Dermis microvascular lymphatic vessel endothelial cell (primary cell): ENCODE data around the gene MED12L. TPM values are rescaled to one million over a fixed set of nuclear protein-coding genes. Genes with fewer than 3 reads are reported as not detected.
A peak's percentile ranks its signal among the peaks of the same experiment; 100 is the strongest.
"Not testable (repeated sequence)": the region's sequence is repeated elsewhere in the genome, so short reads cannot be mapped to it uniquely, and the experiment has no call there.

Source experiments
- DNase-seq, 2 donors: peaks; one replicate each; pipeline versions ENCODE4 v3.0.0 to v3.0.0-alpha.2; 2010; ENCODE audit warnings: low read depth in 2 of 2
- total RNA-seq: library from RNA; depleted of rRNA; stranded (reverse); fragments of >200 nt; gene quantifications from 2 replicates; pipeline ENCODE4 v1.2.1, GENCODE V29; 2014

Gene MED12L
- total RNA-seq, 1 donor from 2014 or later = 0.13 TPM

DNA sequence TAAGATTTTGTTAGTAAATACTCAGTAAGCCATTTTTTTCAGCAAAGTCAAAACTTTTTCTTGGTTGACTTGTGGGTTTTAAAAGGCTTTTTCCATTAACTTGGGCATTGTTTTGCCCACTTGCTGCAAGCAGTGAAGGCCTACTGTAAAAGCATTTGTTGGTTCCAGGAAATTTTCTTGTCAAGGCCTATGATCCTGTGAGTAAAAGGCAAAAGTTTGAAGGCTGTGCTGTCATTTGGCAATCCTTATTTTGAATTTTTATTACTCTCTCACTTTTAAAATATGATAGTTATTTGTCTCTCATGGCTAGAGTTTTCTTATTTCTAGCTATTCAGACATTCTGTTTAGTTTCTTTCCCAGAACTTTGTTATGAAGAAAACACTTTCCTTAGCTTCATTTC is 286.1 kb downstream of the MED12L start:
- no peak for DNase-seq

DNA sequence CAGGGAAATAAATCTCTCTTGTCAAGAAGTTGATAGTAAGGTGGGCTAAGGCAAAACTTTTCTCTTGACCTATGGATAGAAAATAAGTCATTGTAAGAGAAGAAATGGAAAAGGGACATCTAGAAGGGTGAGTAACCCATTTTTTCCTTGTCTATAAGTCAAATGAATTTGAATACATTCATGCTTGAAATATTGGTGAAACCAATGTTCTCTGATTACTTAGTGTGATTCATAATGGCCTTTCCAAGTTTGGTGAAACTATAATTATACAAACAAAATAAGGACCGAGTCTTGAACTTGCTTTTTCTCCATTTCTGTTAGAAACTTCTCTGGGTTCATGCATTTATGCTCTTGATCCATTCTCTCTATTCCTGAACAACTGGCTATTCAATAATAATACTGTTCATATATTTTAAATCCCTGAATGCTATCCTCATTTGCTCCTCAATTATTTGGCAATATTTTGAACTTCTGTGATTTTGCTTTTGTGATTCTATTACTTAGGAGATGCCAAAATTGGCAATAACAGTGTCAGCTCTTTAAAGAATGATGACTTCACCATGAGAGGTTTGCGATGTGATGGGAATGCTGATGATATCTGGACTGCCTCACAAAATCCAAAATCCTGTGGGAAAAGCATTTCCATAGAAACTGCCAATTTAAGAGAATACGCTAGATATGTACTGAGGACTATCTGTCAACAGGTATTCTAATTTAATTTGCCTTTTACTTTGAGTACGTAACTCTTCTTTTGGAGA is 286.8 kb downstream of the MED12L start:
- DNase-seq = no peak

DNA sequence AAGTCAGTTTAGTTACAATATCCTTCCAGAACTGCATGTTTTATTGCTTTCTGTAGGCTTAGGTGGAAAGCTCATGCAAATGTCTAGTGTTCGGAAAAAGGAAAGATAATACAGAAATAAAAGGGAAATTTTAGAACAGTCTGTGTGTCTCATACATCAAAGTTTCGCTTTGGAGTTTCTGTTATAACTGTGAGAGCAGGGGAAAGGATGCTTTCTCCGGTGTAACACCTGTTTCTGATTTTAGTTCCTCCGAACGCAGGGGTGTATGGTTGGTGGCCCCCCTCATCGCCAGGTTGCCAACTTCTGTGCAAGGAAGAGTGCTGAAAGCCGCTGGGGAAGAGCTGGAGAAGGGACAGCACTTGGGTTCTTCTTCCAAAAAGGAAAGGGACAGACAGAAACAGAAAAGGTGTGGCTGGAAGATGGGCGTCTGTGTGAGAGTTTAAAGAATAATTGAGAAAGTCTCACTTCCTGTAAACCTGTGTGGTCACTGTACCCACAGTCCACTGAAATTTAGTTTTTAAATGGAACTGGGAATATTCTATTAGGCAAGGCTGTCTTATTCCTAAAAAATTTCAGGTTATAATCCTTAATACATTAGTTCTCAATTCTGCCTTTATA is 292.4 kb downstream of the MED12L start:
- no peak for DNase-seq

DNA sequence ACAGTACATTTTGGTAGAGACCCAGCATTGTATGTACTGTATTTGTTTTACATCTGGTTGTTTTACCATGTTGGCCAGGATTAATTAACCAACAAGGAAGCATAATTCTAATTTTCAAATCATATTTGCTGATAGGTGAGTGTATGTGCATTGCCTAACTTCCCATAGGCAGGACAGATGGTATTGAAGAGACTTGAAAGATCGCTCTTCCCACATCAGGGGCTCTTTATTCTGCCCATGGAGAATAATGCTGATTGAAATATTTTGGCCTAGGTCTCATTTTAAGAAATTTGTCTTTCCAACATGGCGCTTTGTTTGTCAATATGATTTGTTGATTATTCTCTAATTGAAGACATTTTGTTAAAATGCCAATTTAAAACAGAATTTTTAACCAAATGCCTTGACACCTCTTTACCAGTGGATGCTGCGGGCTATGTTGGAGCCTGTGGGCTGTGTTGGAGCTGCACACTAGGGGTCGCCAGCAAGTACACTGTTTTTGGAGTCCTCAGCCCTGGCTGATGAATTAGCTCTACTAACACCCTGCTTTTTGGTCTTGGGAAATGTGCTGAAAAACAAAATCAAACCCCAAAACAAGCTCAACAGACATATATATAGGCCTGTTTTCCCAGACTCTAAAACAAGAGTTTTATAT is 293.7 kb downstream of the MED12L start:
- DNase-seq = peak in 1 of 2 donors; percentile 8

DNA sequence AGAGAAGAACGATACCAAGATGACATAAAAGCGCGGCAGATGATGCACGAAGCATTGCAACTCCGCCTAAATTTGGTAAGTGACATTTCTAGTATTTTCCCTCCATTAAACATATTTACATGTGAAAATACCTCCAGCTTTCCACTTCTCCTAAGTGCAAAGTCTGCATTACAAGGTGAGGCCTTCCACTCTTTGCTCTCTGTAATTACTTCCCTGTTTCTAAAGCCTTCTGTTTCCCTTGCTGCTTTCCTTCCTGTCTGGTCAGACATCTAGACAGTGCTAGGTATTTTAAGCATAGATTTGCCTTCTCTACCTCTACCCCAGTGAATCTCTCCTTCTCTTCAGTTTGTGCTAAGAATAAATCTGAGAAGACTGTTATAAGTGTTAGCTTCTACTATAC is 297.2 kb downstream of the MED12L start:
- DNase-seq = no peak

DNA sequence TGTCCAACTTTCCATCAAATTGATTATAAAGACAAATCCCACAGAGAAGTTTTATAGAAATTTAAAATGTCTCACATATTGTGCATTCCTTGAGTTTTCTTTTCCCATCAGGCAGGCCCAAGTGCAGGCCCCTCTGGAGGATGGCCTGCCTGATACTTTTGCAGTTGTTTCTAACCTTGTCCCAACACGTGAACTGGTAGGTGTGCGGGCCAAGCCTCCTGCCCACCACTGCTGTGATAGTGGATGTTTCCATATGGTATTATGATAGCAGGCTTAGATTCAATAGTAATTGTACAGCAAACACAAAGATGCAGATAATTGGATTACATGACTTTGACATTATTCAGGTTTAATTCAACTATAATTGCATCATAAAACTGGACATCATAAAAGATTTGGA is 297.6 kb downstream of the MED12L start:
- DNase-seq = no peak

DNA sequence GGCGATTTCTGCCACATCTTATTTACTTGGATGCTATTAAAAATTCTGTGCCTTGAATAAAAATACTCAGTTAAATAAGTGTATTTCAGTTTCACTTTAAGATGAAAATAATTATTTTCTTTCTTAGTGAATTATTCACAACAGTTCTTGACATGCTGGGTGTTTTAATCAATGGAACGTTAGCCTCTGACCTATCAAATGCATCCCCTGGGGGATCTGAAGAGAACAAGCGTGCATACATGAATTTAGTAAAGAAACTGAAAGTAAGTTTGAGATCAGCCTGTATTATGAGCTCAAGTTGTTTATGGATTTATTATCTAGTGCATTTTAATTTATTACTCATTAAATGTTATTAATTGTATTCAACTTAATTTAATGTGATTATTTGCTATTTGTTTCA is 298.5 kb downstream of the MED12L start:
- DNase-seq = no peak

DNA sequence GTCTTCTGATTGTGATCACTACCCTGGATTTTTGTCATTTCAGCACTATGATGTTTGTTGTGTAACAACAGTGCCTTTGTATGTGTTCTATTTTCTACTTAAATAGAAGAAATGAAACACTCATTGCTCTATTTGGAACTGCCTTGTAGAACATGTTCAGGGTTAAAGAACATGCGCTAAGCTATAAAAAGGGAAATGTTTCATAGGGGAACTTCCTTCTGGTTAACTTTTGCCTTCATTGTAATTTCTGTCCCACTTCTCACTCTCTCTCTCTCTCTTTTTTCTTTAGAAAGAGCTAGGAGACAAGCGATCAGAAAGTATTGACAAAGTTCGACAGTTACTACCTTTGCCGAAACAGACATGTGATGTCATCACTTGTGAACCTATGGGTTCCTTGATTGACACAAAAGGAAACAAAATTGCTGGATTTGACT is 299.3 kb downstream of the MED12L start, which contains the start of gene P2RY12:
Gene P2RY12 (minus strand): TSS at position 13 of the 434 bp plus-strand sequence. CDS start 45,908 bp downstream, outside the sequence.
- no peak for DNase-seq

DNA sequence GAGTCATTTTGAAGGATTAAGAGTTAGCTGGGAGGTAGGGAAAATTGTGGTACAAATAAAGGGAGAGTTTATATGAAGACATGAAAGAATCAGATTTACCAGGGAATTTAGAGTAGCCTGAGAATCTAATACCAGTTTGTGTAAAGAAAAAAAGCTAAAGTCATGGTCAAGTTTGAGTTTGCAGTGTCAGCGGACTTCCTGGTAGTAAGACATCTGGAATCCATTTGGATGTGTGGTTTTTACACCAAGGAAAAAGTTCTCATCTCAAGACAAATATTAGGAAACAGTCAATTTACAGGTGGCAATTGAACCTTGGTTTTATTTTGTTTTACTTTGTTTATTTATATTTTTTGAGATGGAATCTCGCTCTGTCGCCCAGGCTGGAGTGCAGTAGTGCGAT is 300.6 kb downstream of the MED12L start:
- DNase-seq = no peak

DNA sequence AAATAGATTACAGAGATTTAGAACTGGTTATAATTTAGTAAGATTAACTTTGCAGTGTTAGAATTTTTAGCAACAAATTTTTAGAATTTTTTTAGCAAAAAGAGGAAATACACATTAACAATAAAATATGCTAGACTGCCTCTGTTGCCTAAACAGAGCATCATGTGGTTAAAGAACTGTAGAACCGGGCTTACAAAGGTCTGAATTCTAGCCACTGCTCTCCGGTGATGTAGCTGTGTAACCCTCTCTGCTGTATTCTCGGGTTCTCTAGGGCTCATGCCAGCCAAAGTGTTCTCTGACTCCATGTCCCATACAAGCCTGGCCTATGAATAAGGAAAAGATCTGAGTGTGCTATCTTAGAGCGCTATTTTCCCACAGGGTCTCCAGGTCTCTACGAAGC is 302.0 kb downstream of the MED12L start:
- no peak for DNase-seq

DNA sequence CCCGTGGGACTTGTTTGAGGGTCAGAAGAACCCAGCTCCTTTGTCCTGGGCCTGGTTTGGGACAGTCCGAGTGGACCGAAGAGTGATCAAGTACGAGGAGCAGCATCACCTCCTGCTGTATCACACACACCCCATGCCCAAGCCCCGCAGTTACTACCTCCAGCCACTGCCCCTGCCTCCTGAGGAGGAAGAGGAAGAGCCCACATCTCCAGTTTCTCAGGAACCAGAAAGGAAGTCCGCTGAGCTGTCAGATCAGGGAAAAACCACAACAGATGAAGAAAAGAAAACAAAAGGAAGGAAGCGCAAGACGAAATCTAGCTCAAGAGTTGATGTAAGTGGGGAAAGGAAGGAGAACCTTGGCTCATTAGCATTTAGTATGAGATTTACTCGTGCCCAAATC is 302.4 kb downstream of the MED12L start:
- no peak for DNase-seq

DNA sequence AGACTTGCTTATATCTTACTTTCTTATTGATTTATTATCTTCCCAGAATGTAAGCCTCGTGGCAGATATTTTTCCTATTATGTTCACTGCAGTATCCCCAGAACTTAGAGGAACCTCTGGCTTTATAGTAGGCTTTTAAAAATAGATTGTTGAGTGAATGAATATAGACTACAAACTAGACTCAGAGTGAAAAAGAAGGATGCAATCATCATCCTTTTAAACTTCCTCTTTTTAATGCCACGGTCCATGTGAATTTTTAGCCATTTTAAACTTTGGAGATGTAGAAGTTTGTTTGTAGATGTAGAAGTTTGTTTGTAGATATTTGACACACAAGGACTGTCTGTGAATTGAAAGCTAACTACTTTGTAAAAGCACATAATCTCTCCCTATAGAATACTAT is 306.3 kb downstream of the MED12L start:
- no peak for DNase-seq

DNA sequence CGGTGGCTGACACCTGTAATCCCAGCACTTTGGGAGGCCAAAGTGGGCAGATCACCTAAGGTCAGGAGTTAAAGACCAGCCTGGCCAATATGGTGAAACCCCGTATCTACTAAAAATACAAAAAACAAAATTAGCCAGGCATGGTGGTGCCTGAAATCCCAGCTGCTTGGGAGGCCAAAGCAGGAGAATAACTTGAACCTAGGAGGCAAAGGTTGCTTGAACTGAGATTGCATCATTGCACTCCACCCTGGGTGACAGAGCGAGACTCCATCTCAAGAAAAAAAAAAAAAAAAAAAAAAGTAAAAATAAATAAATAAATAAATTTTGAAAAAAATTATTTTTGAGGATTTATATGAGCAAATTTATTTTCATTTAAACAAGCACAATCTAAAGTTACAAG is 306.7 kb downstream of the MED12L start:
- DNase-seq = not testable (repeated sequence)

DNA sequence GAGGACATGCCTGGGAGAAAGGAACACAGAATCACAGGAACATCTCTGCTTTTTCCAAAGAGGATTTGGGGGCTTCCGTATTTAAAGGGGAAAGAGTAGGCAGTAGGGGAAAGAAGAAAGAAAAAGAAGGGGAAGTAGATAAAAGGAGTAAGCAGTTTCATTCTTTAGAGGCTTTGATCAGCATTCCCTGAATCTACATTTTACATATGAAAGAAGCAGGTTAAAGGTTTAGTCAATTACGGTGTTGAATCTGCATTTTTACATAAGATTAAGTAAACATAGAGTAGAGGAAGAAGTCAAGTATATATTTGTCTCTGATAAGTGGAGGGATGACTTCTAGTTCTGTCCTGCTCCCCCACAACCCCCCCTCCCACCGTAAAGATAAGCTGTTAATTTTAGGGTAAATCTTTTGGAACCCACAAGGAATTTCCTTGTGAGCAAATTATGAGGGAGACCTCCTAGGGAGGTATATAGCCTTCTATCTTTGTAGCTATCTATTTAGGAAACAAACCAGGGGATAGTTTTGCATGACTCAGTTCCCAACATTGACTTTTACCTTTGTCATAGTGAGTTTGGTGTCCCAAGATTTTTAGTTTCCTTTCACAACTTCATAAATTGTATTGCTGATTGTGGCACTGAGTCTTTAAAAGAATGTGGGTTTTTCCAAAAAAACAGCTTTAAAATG is 307.8 kb downstream of the MED12L start:
- no peak for DNase-seq

DNA sequence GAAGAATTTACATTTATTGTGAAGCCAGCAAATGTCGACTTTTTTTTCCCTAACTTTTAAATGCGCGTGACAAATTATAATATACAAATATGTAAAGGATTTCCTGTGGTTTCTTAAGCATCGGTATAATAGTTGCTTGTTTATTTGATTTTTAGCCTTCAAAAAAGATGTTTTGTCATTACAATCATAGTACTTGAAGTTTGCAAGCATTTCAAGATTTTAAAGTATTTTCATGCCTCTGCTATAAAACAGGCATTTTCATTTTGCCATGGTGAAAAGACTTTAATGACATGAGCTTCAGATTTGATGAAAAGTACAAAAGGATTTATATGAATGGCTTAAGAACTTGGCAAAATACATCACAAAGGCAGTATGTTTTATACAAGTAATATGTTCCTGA is 308.5 kb downstream of the MED12L start:
- no peak for DNase-seq

DNA sequence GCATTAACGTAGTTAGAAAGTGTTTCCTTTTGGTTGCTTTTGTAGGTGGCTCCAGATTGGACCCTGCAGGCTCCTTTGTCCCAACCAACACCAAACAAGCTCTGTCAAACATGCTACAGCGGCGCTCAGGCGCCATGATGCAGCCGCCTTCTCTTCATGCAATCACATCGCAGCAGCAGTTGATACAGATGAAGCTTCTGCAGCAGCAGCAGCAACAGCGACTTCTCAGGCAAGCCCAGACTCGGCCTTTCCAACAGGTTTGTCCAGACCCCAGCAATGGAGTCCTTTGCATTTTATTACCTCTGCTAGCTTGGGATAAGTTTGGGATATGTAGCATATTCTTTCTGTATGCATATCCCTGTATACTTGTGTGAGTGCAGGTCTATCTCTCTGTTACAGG is 309.1 kb downstream of the MED12L start:
- DNase-seq = no peak

DNA sequence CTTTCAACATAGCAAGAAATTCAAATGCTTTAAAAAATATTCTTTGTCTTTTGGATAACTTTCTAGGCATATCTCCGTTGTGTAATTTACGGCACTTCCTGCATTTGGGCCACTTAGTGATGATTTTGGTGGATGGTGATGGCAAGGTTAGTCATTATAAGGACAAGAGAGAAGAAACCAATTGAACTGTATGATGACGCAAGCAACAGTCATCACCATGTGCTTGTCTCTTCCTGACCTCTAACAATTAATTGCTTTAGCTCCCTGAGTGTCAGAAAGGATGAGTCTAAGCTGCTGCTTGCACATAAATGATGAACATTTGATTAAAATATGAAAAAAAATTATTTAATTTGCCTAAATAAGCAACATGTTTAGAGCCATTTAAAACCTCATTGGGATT is 310.3 kb downstream of the MED12L start:
- DNase-seq = no peak

DNA sequence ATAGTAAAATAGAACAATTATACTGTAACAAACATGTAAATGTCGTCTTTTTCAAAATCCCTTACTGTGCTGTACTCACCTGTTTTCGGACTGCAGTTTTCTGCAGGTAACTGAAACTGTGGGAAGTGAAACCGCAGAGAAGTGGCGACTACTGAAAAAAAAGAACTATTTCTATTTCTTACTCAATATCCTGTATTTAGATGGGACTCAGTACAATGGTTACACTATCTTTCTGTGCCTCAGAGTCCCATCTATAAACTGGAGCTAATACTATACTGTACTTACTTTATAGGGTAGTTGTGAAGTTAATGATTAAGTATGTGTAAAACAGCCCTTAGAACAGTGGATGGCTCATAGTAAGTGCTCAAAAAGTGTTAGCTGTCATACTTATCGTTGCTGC is 313.4 kb downstream of the MED12L start:
- DNase-seq = no peak

DNA sequence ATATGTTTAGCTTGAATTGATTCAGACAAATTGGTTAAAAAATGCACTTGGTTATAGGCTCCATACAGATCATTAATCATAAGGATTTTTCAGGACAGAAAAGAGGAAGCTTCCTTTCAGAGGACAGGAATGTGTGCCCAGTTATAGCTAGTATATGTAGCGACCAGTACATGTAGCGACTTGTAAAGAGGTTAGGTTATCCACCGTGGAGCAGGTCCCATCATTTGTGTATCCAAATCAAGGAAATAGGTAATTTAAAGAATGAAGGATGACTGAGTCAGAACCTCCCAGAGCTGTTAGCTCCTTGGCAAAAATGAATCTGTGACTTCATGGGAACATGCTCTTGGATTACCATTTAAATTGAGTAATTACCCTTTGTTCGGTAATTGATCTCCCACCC is 314.9 kb downstream of the MED12L start:
- DNase-seq = no peak

DNA sequence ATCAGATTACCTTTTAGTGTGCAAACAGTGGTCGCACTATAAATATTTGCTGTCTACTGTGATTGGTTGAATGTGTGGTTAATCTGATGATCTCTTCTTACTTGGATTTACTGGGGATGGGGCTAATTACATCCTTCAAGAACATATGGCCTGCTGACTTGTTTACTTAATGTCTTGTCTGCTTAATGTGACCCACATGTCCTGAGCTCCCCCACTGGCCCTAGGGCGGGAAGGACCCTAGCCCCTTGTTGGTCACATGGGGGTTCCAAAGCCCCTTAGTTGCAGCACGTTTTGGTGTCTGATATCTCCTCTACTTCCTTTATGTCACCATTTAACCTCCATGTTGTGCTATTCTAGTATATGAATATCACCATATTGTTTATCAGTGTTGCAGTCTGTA is 316.9 kb downstream of the MED12L start:
- no peak for DNase-seq

DNA sequence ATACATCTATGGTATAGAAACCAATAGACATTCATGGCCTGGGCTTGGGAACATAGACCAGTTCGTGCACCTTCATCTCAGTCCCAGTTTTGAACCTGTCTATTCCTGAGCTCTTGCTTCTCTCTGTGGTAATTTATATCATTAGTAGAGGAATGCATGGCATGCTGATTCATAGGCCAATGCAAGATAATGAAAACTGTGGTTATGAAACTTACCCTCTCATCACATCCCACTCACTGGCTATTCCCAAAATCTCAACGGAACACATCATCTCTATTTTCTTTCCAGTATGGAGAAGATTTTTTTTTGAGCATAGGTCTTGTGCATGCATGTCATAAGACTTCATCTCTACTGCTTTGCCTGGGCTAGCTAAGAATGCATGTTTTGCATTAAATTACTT is 317.8 kb downstream of the MED12L start:
- DNase-seq = no peak

DNA sequence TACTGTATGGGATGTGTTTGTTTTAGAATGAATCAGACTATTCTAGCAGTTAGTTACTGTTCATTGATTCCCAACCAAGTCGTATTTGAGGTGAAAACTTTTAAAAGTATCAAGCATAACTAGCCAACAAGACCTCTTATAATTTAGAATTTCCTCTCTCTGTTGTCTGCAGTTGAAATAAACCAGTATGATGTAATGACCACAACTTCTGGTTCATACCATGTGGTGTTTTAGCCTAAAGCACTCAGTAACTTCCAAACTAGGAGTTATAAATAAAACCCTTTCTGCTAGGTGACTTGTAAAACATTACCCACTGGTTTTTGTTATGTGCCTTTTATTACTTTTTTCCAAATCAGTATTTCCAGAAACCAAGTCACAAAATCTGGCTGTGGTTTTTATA is 318.9 kb downstream of the MED12L start:
- DNase-seq = no peak
